KMS-11 (cell line): ENCODE data around the gene KRT77.

Source experiments
- H2AFZ ChIP-seq: fragments of 200-600 bp; sonication (generic); 2 replicates; pipeline ENCODE4 v1.6.1; 2016; ENCODE audit warnings: antibody characterized with exemption, mixed run types, low read depth
- H3K27ac ChIP-seq: fragments of 200-600 bp; sonication (generic); 2 replicates; pipeline ENCODE4 v1.6.1; 2016; ENCODE audit warnings: mild to moderate bottlenecking, mixed run types
- H3K27me3 ChIP-seq: fragments of 200-600 bp; sonication (generic); 2 replicates; pipeline ENCODE4 v1.6.1; 2017; ENCODE audit warnings: mild to moderate bottlenecking, low read depth, mixed run types, moderate library complexity; ENCODE audit not compliant: insufficient read depth
- H3K36me3 ChIP-seq: fragments of 200-600 bp; sonication (generic); 2 replicates; pipeline ENCODE4 v1.6.1; 2017; ENCODE audit warnings: mild to moderate bottlenecking, mixed run types; ENCODE audit not compliant: insufficient read depth
- H3K4me1 ChIP-seq: fragments of 200-600 bp; sonication (generic); 2 replicates; pipeline ENCODE4 v1.6.1; 2016; ENCODE audit warnings: mild to moderate bottlenecking, low read depth, mixed run types; ENCODE audit not compliant: poor library complexity, severe bottlenecking
- H3K4me2 ChIP-seq: fragments of 200-600 bp; sonication (generic); 2 replicates; pipeline ENCODE4 v1.7.0; 2016; ENCODE audit warnings: mild to moderate bottlenecking, mixed run types
- H3K4me3 ChIP-seq: fragments of 200-600 bp; sonication (generic); IDR thresholded peaks from 2 replicates; pipeline ENCODE4 v1.6.1; 2017; ENCODE audit warnings: low read depth, low read length, mixed read lengths; ENCODE audit not compliant: insufficient read depth
- H3K79me2 ChIP-seq: fragments of 200-600 bp; sonication (generic); 2 replicates; pipeline ENCODE4 v1.6.1; 2016; ENCODE audit warnings: low read depth, mixed run types; ENCODE audit not compliant: insufficient read depth
- H3K9ac ChIP-seq: fragments of 200-600 bp; sonication (generic); 2 replicates; pipeline ENCODE4 v1.6.1; 2016; ENCODE audit warnings: mild to moderate bottlenecking, mixed run types
- H4K20me1 ChIP-seq: fragments of 200-600 bp; sonication (generic); 2 replicates; pipeline ENCODE4 v1.6.1; 2016; ENCODE audit warnings: mild to moderate bottlenecking, mixed run types; ENCODE audit not compliant: insufficient read depth
- TF ChIP-seq, protein P1 (sequence below): fragments of 200-600 bp; sonication (generic); conservative IDR thresholded peaks from 2 replicates; pipeline ENCODE4 v1.6.1; 2017; ENCODE audit warnings: low read depth, mild to moderate bottlenecking, antibody characterized with exemption, low read length, moderate library complexity, mixed read lengths

The KRT77 gene

GRCh38 chr12:52698651-52699340, 4.5 kb downstream of the KRT77 start:
- Histone ChIP-seq H2AFZ (no peak overlapping the region), H3K27me3 (peaks cover 42% of the 10 kb centered on the region), H3K4me2 (no peak overlapping the region)

DNA sequence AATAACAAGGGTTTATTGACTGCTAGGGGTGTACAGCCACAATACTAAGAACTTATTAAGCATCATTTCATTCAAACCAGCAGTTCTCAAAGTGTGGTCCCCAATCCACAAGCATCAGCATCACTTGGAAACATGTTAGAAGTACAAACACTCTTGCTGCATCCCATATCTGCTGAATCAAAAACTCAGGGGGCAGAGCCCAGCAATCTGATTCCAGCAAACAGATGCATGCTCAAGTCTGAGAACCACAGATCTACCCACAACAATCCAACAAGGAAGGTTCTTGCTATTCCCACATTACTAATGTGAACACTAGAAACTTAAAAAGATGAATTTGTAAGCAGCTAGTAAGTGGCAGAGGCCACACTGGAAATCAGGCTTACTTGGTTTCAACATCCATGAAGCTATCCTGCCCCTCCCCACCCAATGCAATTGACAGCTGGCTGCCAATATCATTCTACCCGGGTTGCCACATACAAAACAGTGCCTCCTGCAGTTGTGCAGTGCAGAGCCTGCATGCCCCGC, 6.2 kb downstream of the KRT77 start:
- H3K36me3 ChIP-seq: no peaks in the 10 kb centered on the region
- TF ChIP-seq, protein P1, sequence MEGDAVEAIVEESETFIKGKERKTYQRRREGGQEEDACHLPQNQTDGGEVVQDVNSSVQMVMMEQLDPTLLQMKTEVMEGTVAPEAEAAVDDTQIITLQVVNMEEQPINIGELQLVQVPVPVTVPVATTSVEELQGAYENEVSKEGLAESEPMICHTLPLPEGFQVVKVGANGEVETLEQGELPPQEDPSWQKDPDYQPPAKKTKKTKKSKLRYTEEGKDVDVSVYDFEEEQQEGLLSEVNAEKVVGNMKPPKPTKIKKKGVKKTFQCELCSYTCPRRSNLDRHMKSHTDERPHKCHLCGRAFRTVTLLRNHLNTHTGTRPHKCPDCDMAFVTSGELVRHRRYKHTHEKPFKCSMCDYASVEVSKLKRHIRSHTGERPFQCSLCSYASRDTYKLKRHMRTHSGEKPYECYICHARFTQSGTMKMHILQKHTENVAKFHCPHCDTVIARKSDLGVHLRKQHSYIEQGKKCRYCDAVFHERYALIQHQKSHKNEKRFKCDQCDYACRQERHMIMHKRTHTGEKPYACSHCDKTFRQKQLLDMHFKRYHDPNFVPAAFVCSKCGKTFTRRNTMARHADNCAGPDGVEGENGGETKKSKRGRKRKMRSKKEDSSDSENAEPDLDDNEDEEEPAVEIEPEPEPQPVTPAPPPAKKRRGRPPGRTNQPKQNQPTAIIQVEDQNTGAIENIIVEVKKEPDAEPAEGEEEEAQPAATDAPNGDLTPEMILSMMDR: no peak
- H3K27ac ChIP-seq: no peak overlapping the region
- H2AFZ ChIP-seq: no peak overlapping the region
- no peaks in the 10 kb centered on the region for H4K20me1 ChIP-seq
- H3K9ac ChIP-seq: no peak overlapping the region
- no peaks in the 10 kb centered on the region for H3K4me1 ChIP-seq
- H3K4me3 ChIP-seq: no peak overlapping the region
- no peak overlapping the region for H3K4me2 ChIP-seq
- H3K79me2 ChIP-seq: no peaks in the 10 kb centered on the region
- H3K27me3 ChIP-seq: peaks cover 55% of the 10 kb centered on the region

More at GRCh38 chr12:52698651-52699340, 4.5 kb downstream of the KRT77 start:
- H3K9ac ChIP-seq: no peak overlapping the region
- no peak overlapping the region for H3K4me3 ChIP-seq
- H4K20me1 ChIP-seq: no peaks in the 10 kb centered on the region
- H3K79me2 ChIP-seq: no peaks in the 10 kb centered on the region
- no peaks in the 10 kb centered on the region for H3K4me1 ChIP-seq
- TF ChIP-seq, protein P1: no peak
- no peak overlapping the region for H3K27ac ChIP-seq
- no peaks in the 10 kb centered on the region for H3K36me3 ChIP-seq

- Histone ChIP-seq H3K36me3 (no peaks in the 10 kb centered on the region), H3K4me2 (no peak overlapping the region), H3K9ac (no peak overlapping the region), H3K79me2 (no peaks in the 10 kb centered on the region), H4K20me1 (no peaks in the 10 kb centered on the region), H3K27ac (no peak overlapping the region), H3K4me1 (no peaks in the 10 kb centered on the region), H3K4me3 (no peak overlapping the region), H2AFZ (no peak overlapping the region), H3K27me3 (peaks cover 60% of the 10 kb centered on the region)
- TF ChIP-seq, protein P1: no peak
Observed at GRCh38 chr12:52696588-52696987, 6.7 kb downstream of the KRT77 start.

- Histone ChIP-seq H3K27ac (no peak overlapping the region), H3K27me3 (peaks cover 70% of the 10 kb centered on the region), H3K79me2 (no peaks in the 10 kb centered on the region), H2AFZ (no peak overlapping the region), H3K4me1 (no peaks in the 10 kb centered on the region), H4K20me1 (no peaks in the 10 kb centered on the region), H3K9ac (no peak overlapping the region), H3K36me3 (no peaks in the 10 kb centered on the region), H3K4me2 (no peak overlapping the region), H3K4me3 (no peak overlapping the region)
- TF ChIP-seq, protein P1: no peak
Observed at GRCh38 chr12:52695039-52695438, 8.3 kb downstream of the KRT77 start.
